Loucy (cell line): ENCODE measurements around the gene CTR9.

ENCODE experiments used
- CTCF ChIP-seq: fragments of 200-600 bp; sonication (generic); conservative IDR thresholded peaks from 2 replicates; pipeline ENCODE4 v1.5.1; 2014; ENCODE audit warnings: mild to moderate bottlenecking, antibody characterized with exemption, low read length
- EZH2phosphoT487 ChIP-seq: fragments of 200-600 bp; IDR thresholded peaks from 2 replicates; pipeline ENCODE4 v1.6.1; 2018; ENCODE audit warnings: antibody characterized with exemption, mild to moderate bottlenecking, moderate library complexity, borderline replicate concordance

- TF ChIP-seq CTCF (no peak), EZH2phosphoT487 (no peak)
Observed at GRCh38 chr11:10823152-10823579, 72.1 kb downstream of the CTR9 start.
